DMS114 treated with DMSO at 0.1 percent for 48 hours (cell line): ENCODE results near the gene RCOR2.
A peak's percentile ranks its signal among the peaks of the same experiment; 100 is the strongest.

Experiments
- DNase-seq: peaks from one replicate; lab custom pipeline; 2025; ENCODE audit not compliant: unreplicated experiment; lab: John Stamatoyannopoulos, UW

The RCOR2 gene

GRCh38 chr11:63923319-63923718, 6.4 kb upstream of the RCOR2 start:
- no peak for DNase-seq

- no peak for DNase-seq
These were observed 5.8 kb upstream of the RCOR2 start for GRCh38 chr11:63922673-63923192.

- no peak for DNase-seq
These were observed 4.0 kb upstream of the RCOR2 start for GRCh38 chr11:63920939-63921417.

GRCh38 chr11:63920126-63920938, 3.4 kb upstream of the RCOR2 start:
- no peak for DNase-seq

DNA sequence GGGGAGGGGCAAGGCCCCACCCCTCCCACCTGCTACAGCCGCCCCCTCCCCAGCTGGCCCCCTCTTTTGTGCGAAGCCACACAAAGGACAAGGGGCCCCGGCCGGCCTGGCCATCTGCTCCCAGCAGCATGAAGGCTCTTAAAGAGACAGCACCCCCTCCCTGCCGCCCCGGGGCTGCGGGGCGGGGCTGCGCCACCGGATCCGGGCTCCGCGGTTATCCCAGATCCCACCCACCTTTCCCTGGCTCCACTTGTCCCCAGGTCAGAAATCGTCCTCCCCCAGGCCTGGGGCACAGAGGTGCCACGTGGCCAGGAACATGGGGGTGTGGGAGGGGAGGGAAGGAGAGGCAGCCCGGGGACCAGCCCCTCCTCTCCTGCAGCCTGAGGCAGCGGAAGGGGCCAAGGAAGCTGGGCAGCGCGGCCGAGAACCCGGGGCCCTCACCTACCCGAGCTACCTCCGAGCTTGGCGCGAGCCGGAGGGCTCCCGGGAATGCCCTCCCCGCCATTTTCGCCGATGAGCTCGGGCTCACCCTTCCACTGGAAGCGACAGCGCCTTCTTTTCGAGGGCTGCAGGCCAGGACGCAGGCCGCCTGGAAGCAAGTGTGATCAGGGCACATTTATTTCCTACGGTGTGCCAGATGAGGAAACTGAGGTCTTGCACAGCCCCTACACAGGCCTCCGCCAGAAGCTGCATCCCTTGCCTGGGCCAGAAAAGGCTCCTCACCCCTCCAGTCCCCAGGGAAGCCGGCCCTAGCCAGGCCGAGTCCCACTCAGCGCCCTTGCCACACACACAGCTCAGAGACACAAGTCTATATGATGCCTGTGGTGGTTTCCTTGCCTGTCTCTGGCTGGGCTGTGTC, 2.5 kb upstream of the RCOR2 start:
- DNase-seq, result no peak

- DNase-seq, result no peak
These were observed 1.7 kb upstream of the RCOR2 start for GRCh38 chr11:63918507-63919191.

DNA sequence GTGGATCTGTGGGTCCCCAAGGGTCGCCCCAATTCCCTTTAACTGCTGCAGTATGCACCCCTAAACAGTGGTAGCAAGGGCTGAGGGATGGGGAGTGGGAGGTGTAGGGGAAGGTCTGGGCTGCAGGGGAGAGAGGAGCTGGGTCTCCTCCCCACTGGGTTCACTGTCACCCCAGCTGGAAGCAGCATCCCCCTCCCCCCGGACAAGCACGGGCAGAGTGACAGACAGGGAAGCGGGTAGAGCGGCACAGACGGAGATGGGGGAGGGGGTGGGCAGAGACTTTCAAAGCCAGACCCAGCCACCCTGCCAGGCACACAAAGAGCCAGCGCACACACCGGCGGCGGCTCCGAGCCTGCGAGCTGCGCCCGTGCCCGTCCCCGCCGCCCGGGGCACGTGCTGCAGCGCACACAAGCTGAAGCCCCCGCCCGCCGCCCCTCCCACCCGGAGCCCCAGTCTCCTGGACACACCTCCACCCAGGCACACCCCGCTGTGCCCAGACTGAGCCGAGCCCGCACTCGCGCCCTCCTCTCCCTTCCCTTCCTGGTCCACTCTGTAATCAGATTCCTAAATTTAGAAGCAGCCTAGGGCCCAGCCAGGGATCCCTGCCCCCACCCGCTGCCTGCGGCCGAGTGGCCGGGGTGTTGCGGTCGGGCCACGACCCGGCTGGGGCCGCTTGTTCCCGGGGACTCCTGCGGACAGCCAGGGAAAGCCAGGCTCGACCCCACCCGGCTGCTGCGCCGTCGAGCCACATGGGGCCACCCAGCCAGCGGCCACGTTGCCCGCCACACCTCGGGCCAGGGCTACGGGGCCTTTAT, 935 bp upstream of the RCOR2 start:
- no peak for DNase-seq

DNA sequence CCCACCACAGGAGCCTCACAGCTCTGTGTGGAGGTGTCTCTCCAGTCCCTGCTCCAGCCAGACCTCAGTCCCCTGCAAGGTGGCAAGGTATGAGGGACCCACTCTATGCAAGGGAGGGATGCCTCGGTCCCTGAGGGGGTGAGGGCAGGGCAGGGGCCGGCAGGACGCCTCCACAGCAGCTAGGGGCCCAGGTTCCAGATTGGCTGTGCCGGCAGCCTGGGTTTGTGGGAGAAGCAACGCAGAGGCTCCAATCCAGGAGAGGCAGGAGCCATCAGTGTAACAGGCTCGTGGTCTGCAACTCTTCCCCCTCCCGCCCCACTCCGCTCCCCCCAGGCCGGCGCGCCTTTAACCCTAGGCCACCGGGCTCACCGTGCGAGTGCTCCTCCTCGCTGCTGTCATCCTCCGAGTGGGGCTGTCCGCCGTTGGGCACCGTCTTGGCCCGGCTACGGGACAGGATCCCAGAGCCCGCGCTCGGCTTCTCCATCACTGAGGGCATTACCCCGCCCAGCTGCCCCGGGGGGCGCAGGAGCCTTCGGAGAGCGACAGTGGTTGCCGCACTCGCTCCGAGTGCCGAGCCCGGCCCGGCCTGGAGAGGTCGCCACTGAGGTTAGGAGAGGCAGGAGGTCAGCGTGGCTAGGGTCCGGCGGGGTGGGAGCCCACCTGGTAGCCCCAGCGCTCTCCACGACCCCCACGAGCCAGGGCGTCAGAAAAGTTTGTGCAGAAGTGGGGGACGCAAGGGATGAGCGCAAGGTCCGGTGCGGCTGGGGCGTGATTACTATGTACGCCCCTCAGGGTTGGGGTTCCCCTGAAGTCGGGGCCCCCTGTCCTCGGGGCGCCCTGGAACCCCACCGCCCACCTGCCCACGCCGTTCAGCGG, 765 bp downstream of the RCOR2 start:
- peak; percentile 18 for DNase-seq

GRCh38 chr11:63914896-63915691, 1.9 kb downstream of the RCOR2 start:
- no peak for DNase-seq

GRCh38 chr11:63913866-63914830, 2.8 kb downstream of the RCOR2 start:
- DNase-seq, result no peak

DNA sequence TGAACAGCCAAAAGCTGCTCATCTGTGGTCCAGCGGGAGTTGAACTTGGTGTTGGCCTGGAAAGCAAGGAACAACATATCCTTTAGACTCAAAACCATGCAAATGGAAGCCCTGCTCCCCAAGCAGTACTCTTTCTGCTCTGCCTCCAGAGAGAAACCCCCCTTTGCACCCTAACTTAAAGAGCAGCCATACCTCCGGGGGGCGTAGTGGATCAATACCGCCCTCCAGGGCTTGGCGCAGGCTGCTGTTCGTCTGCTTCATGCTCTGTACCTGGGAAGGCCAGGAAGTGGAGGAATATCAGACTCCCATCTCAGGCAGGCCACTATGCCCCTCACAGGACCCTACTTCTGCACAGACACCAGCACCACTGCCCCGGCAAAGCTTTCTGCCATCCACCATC, 4.3 kb downstream of the RCOR2 start:
- no peak for DNase-seq

DNA sequence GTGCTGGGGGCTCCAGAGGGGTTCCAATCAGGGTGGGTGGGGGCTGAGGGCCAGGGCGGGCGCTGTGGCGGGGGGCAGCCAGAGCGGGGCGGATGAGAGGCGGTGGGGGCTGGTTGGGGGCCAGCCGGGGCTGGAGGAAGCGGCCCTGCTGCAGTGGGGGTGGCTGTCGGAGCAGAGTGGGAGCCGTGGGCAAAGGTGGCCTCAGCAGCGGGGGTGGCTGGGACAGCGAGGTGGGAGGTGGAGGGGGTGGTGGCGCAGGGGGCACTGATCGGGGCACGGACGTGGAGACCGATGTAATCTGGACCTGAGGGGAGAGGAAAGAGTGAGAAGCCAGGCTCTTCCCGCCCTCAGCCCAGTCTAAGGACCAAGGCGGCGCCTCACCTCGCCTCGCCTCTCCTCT, 5.1 kb downstream of the RCOR2 start:
- no peak for DNase-seq

DNA sequence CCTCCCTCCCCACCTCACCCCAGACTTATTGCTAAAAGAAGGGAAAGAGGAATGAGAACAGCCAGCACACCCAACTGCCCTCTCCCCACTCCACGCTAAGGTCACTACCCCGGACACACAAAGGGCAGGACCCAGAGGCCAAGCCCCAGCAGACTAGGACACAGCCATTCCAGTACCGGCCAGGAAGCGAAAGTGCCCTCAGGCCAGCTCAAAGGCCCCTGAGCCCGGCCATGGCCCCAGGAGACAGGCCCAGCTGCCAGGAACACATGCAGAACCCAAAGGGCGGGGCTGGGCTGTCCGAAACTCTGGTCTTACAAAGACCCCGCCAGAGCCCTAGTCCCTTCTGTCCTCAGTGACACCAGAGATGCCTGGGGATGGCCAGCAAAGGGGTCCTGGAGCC, 5.5 kb downstream of the RCOR2 start:
- DNase-seq, result no peak

GRCh38 chr11:63910675-63911074, 6.3 kb downstream of the RCOR2 start:
- DNase-seq, result no peak

DNA sequence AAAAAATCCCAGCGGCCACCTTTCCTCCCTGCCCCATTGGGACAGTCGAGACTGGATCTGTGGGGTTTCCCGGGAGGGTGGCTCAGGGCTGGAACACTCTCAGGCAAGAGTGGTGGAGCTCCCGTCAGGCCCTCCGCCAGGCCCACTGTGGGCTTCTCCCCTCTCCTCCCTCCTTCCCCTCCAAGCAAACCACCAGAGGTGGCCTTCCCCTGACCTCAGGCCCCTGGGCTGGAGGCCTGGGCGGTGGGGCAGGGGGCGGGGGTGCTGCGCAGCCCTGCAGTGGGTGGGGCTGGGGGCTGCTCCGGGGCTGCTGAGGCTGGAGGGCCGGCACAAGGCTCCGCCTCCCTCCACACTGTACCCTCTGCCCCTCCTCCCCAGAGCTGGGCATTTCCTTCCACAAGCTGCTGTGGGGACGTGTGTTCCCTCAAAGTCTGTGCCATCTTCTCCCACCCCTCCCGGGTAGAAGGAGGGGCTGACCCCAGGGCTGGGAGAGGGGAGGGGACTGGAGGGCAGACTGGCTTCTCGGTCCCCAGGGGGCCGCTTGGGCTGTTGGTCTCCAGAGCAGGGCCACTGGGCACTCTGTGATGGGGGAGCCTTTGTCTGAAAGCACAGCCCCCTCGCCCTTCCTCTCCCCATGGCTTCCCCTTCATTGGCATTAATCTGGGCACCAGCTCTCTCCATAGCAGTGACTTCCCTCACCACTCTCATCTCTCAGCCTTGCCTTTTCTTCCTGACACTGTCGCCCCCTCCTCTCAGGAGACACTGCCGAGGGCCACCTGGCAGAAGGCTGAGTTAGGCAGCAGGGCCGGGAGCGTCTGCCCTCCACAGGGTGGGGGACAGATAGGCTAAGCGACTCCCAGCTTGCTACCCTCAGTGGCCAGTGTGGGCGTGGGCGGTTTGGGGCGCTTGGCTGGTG, 7.1 kb downstream of the RCOR2 start:
- DNase-seq, result no peak

GRCh38 chr11:63908631-63909401, 8.1 kb downstream of the RCOR2 start:
- DNase-seq, result no peak
